Mammary epithelial cell (primary cell): ENCODE results near the gene SMCO4.

ENCODE experiments used
- CTCF ChIP-seq, 2 donors: IDR thresholded peaks in 1 of 2; conservative IDR thresholded peaks in 1 of 2; 2 replicates each; pipeline ENCODE4 v1.5.1; 2011 to 2012; ENCODE audit warnings: inconsistent platforms in 2 of 2, low read length in 2 of 2, mild to moderate bottlenecking in 2 of 2, control low read depth in 1 of 2, low read depth in 1 of 2; ENCODE audit not compliant: insufficient read depth in 1 of 2; ENCODE audit errors: extremely low read depth in 1 of 2
- EZH2 ChIP-seq: IDR thresholded peaks from 2 replicates; pipeline ENCODE4 v1.6.1; 2012; ENCODE audit warnings: low read length, inconsistent platforms, borderline replicate concordance

- TF ChIP-seq CTCF (conservative IDR thresholded peaks at IDR 0.05 in 1 of 2, IDR thresholded peaks at IDR 0.05 in 1 of 2; ENCODE audit: extremely low read depth in 1 of 2, insufficient read depth in 1 of 2, low read depth in 1 of 2, low read length in 2 of 2) (no peak), EZH2 (no peak)
Measured at GRCh38 chr11:93547773-93548172, 4.6 kb upstream of the SMCO4 start.
